Testis (tissue), 3 donors: ENCODE measurements around the gene ACACB. TPM values are rescaled to one million over a fixed set of nuclear protein-coding genes. Genes with fewer than 3 reads are reported as not detected.

Experiments used
- DNase-seq: peaks from one replicate; pipeline ENCODE4 v3.0.0-alpha.2; 2019
- H3K27ac ChIP-seq, 2 donors: fragments of 200-600 bp; sonication (generic); one replicate each; pipeline ENCODE4 v1.5.1; 2019
- H3K27me3 ChIP-seq: fragments of 200-600 bp; sonication (generic); one replicate; pipeline ENCODE4 v1.5.1; 2019
- H3K36me3 ChIP-seq: fragments of 200-600 bp; sonication (generic); one replicate; pipeline ENCODE4 v1.5.1; 2017; ENCODE audit warnings: low read depth; ENCODE audit errors: missing control alignments
- H3K4me1 ChIP-seq: fragments of 200-600 bp; sonication (generic); one replicate; pipeline ENCODE4 v1.5.1; 2019
- H3K4me3 ChIP-seq, 2 donors: fragments of 200-600 bp; sonication (generic); one replicate each; pipeline ENCODE4 v1.5.1; 2017 to 2019
- H3K9me3 ChIP-seq: fragments of 200-600 bp; sonication (generic); one replicate; pipeline ENCODE4 v1.5.1; 2017
- CTCF ChIP-seq, 3 experiments: fragments of 450-650 bp in 2 of 3; fragments of 200-600 bp in 1 of 3; sonication (generic) in 1 of 3; IDR thresholded peaks; one replicate each; pipeline ENCODE4 v1.5.1; 2016 to 2019; ENCODE audit warnings: antibody characterized with exemption in 3 of 3, mild to moderate bottlenecking in 2 of 3, moderate library complexity in 1 of 3
- POLR2A ChIP-seq: fragments of 450-650 bp; IDR thresholded peaks from one replicate; pipeline ENCODE4 v1.6.1; 2017; ENCODE audit warnings: antibody characterized with exemption, mild to moderate bottlenecking, moderate library complexity
- WGBS, 2 donors: methylation state at CpG; one replicate each; pipeline ENCODE4 v1.1.5; 2018; 5-methylcytosine and 5-hydroxymethylcytosine counted together
- intact Hi-C: fragments of 100-400 bp; cut with DNase I; formaldehyde crosslinking; loops from one replicate; pipeline ENCODE4 v1.15.1; 2023; ENCODE audit warnings: low total_unique reads
- polyA plus RNA-seq: library from polyadenylated mRNA; stranded (reverse); fragments of 350-450 nt; fragmentation: Illumina TruSeq; extraction: RNeasy Lipid Tissue Mini Kit (QIAGEN cat#74804); gene quantifications from one replicate; pipeline ENCODE4 v1.2.3, GENCODE V29; 2014; ENCODE audit warnings: low read depth, low replicate concordance; ENCODE audit not compliant: insufficient read depth
- total RNA-seq, 2 donors: library from RNA; depleted of rRNA; stranded (reverse); fragments of >200 nt; gene quantifications; one replicate each; pipeline ENCODE4 v1.2.3, GENCODE V29; 2016

ACACB gene
- total and polyA plus RNA-seq, 3 donors from 2014 or later = 25.5 to 96.8 (median 61.6) TPM

DNA sequence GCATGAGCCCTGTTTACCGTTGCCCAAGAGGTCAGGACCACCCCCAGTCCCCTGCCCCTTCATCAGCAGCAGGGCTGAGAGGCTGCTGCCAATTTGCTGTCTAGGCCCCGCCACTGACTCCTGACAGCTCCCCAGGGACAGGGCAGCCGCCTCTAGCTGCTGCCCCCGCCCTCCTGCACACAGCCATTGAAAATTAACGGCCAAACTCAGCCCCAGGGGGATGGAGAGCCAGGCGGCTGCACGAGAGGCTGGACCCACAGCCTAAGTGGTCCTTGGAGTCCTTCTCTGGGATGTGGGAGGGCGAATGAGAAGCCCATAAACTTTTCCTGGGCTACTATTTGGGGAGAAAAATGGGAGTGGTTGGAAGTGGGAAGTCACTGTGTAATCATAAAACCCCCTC lies 188.1 kb downstream of the ACACB start:
- no peaks in the 10 kb centered on the region for H3K27me3 ChIP-seq
- intact Hi-C loops = no loop called here
- no peaks in the 10 kb centered on the region for H3K36me3 ChIP-seq
- 75 to 78% methylated on average over 7 to 8 of the region's 8 CpGs for whole genome bisulfite sequencing, 2 donors
- H3K9me3 ChIP-seq = no peaks in the 10 kb centered on the region
- H3K27ac ChIP-seq = no peak overlapping the region
- H3K4me3 ChIP-seq = no peak overlapping the region
- TF ChIP-seq POLR2A (no peak), CTCF (IDR thresholded peaks at IDR 0.05) (no peak)
- DNase-seq = no peak
- no peaks in the 10 kb centered on the region for H3K4me1 ChIP-seq

DNA sequence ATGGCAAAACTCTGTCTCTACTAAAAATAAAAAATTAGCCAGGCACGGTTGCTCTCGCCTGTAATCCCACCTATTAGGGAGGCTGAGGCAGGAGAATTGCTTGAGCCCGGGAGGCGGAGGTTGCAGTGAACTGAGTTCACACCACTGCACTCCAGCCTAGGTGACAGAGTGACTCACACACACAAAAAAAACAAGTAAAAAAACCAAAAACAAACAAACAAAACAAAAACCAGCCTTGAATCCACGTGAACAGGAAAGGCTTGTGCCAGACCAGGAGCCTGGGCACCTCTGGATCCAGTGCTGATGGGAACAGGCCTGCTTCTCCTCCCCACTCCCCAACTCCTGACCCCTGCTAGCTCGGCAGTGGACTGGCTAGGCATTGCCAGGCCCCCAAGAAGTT lies 189.2 kb downstream of the ACACB start:
- whole genome bisulfite sequencing, 2 donors = 87 to 89% methylated on average over 6 of the region's 6 CpGs
- H3K36me3 ChIP-seq = no peaks in the 10 kb centered on the region
- H3K4me3 ChIP-seq = no peak overlapping the region
- no peaks in the 10 kb centered on the region for H3K9me3 ChIP-seq
- intact Hi-C loops = no loop called here
- H3K4me1 ChIP-seq = no peaks in the 10 kb centered on the region
- no peaks in the 10 kb centered on the region for H3K27me3 ChIP-seq
- no peak overlapping the region for H3K27ac ChIP-seq
- TF ChIP-seq POLR2A (no peak), CTCF (IDR thresholded peaks at IDR 0.05) (no peak)
- no peak for DNase-seq

DNA sequence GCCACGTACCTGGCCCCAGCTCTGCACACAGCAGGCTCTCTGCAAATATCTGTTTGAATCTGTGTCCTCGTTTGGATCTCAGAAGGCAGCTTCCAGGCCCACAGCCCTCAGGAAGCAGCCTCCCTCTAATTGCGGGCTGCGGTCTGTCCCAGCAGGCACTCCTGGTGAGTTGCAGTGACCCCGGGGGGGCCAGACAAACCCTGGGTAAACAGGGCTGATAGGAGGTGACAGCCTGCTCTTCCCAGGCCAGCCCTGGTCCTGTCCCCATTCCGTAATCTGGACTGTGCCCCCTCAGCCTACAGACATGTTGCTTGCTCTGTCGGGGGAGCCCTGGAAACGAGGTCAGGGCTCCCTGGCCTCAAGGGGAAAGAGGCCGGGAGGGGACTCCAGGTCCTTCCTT lies 190.7 kb downstream of the ACACB start:
- intact Hi-C loops = no loop called here
- Histone ChIP-seq H3K27me3 (no peaks in the 10 kb centered on the region), H3K27ac (no peak overlapping the region), H3K4me1 (no peaks in the 10 kb centered on the region), H3K4me3 (no peak overlapping the region), H3K9me3 (no peaks in the 10 kb centered on the region), H3K36me3 (no peaks in the 10 kb centered on the region)
- DNase-seq = no peak
- WGBS, 2 donors = 82 to 90% methylated on average over 7 to 9 of the region's 9 CpGs
- TF ChIP-seq CTCF (IDR thresholded peaks at IDR 0.05) (no peak), POLR2A (no peak)

DNA sequence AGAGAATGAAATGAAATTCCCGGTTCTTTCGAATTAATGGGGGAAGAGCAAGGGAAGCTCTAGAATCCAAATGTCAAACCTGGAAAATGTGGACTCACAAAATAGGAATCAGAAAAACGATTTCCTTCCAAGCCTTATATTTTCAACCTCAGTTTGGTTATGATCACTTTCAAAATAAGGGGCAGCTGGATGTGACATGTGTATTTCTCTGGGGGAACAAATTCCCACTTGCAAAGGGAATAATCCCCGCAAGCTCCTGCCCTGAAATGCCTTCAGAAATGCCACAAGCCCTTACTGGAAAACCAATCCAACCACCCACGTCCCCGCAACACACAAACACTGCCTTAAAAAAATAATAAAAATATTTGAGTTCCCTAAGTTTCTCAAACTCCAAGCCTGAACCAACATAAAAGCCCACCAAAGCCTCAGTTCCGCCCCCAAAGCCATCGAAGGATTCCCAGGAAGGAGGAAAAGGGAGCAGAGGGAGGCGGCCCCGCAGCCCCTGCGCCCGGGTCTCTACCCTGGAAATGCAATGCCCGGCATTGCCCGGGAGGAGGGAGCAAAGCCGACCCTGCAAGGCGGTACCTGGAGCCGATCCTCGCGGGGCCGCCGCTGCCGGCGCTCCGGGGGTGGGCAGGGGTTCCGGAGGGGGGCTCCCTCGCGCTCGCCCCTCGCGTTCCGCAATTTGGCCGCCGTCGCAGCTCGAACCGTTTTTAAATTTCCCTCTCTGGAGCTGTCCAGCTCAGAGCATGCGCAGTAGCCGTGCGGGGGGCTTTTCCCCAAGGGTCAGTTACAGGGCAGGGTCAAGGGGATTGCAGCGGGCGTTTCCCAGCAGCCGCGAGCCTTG lies 192.4 kb downstream of the ACACB start, which contains the start of gene FOXN4:
FOXN4 (minus strand) TSS at position 751 of the 847 bp plus-strand sequence. CDS start 963 bp downstream, outside the sequence.
- Histone ChIP-seq H3K27ac (peak within 1 kb of the TSS in 1 of 2 donors; percentile 36), H3K9me3 (no peaks in the 10 kb centered on the region), H3K4me1 (no peaks in the 10 kb centered on the region), H3K4me3 (peak within 1 kb of the TSS; percentile 50 to 51), H3K36me3 (no peaks in the 10 kb centered on the region), H3K27me3 (no peaks in the 10 kb centered on the region)
- intact Hi-C loops = no loop called here
- DNase-seq = peak; percentile 40
- WGBS, 2 donors = 13 to 19% methylated on average over 14 to 37 of the region's 43 CpGs
- no peak for TF ChIP-seq CTCF (IDR thresholded peaks at IDR 0.05)
